Stomach (tissue), 9 donors: ENCODE measurements around the gene NPY. TPM values are rescaled to one million over a fixed set of nuclear protein-coding genes. Genes with fewer than 3 reads are reported as not detected.

Experiments used
- DNase-seq, 2 donors: peaks; one replicate each; pipeline versions ENCODE4 v3.0.0 to v3.0.0-alpha.2; 2013 to 2019
- H3K27ac ChIP-seq, 5 donors: fragments of 200-600 bp in 4 of 5; sonication (generic) in 4 of 5; one replicate each; pipeline ENCODE4 v1.5.1; 2013 to 2019; ENCODE audit warnings: mild to moderate bottlenecking in 1 of 5, moderate library complexity in 1 of 5
- H3K27me3 ChIP-seq, 3 donors: fragments of 200-600 bp; sonication (generic); one replicate each; pipeline ENCODE4 v1.5.1; 2017 to 2019; ENCODE audit warnings: mixed run types in 1 of 3
- H3K36me3 ChIP-seq, 4 donors: fragments of 200-600 bp; sonication (generic); 1 replicate in 3 of 4; 2 replicates in 1 of 4; pipeline ENCODE4 v1.5.1; 2016 to 2019
- H3K4me1 ChIP-seq, 4 donors: fragments of 200-600 bp; sonication (generic); one replicate each; pipeline ENCODE4 v1.5.1; 2016 to 2019
- H3K4me3 ChIP-seq, 4 donors: fragments of 200-600 bp; sonication (generic) in 3 of 4; one replicate each; pipeline ENCODE4 v1.5.1; 2016 to 2019; ENCODE audit warnings: mild to moderate bottlenecking in 1 of 4
- H3K9me3 ChIP-seq, 4 donors: fragments of 200-600 bp; sonication (generic); one replicate each; pipeline ENCODE4 v1.5.1; 2016 to 2019
- CTCF ChIP-seq, 7 experiments: fragments of 450-650 bp in 4 of 7; fragments of 200-600 bp in 3 of 7; sonication (generic) in 3 of 7; IDR thresholded peaks; one replicate each; pipeline ENCODE4 v1.5.1; 2016 to 2019; ENCODE audit warnings: antibody characterized with exemption in 7 of 7, control low read depth in 2 of 7, mild to moderate bottlenecking in 1 of 7
- EP300 ChIP-seq: sonication (generic); formaldehyde crosslinking; IDR thresholded peaks from one replicate; pipeline ENCODE4 v1.6.1; 2017; ENCODE audit warnings: antibody characterized with exemption
- POLR2A ChIP-seq, 4 donors: fragments of 450-650 bp; IDR thresholded peaks; one replicate each; pipeline ENCODE4 v1.6.1; 2016; ENCODE audit warnings: antibody characterized with exemption in 4 of 4, control low read depth in 2 of 4, mild to moderate bottlenecking in 1 of 4, moderate library complexity in 1 of 4
- POLR2AphosphoS5 ChIP-seq, 3 donors: sonication (generic); formaldehyde crosslinking; IDR thresholded peaks; one replicate each; pipeline ENCODE4 v1.6.1; 2016; ENCODE audit warnings: antibody characterized with exemption in 3 of 3
- WGBS, 5 donors: extraction: QIAGEN DNeasy Blood & Tissue Kit in 3 of 5; methylation state at CpG; one replicate each; pipeline versions ENCODE4 v1.1.5 to v1.1.7; 2013 to 2018; 5-methylcytosine and 5-hydroxymethylcytosine counted together
- intact Hi-C: fragments of 100-400 bp; cut with DNase I; formaldehyde crosslinking; loops from one replicate; pipeline ENCODE4 v1.15.1; 2023; ENCODE audit warnings: low total_unique reads
- polyA plus RNA-seq, 3 donors: library from polyadenylated mRNA; stranded (reverse); fragments of 200-250 nt; gene quantifications; one replicate each; pipeline ENCODE4 v1.2.3, GENCODE V29; 2013
- total RNA-seq, 5 donors: library from RNA; depleted of rRNA; stranded (reverse); fragments of >200 nt; gene quantifications; one replicate each; pipeline versions ENCODE4 v1.1.0 to v1.2.3, GENCODE V29; 2014 to 2016
- donor health status: healthy with polysubstance abuse.
- donor health status: Bipolar disorder and iron deficiency.
- donor health status: healthy.

NPY gene
- total and polyA plus RNA-seq, 8 donors: 2.6 to 19.2 (median 4.6) TPM; not detected in 4

GRCh38 chr7:24299192-24299591 is 15.2 kb downstream of the NPY start:
- DNase-seq: no peak
- no peaks in the 10 kb centered on the region for H3K4me1 ChIP-seq
- no peak overlapping the region for H3K4me3 ChIP-seq
- intact Hi-C loops: no loop called here
- H3K9me3 ChIP-seq: no peaks in the 10 kb centered on the region
- no peaks in the 10 kb centered on the region for H3K27me3 ChIP-seq
- TF ChIP-seq EP300: no peak
- no peak for TF ChIP-seq CTCF (IDR thresholded peaks at IDR 0.05)
- TF ChIP-seq POLR2AphosphoS5 (IDR thresholded peaks at IDR 0.05): no peak
- no peak for TF ChIP-seq POLR2A (IDR thresholded peaks at IDR 0.05)
- WGBS, 5 donors: 55 to 77% (median 66%) methylated on average over 4 of the region's 4 CpGs
- H3K36me3 ChIP-seq: no peaks in the 10 kb centered on the region
- no peak overlapping the region for H3K27ac ChIP-seq

GRCh38 chr7:24301703-24302102 is 17.7 kb downstream of the NPY start:
- Histone ChIP-seq H3K36me3 (no peaks in the 10 kb centered on the region), H3K9me3 (no peaks in the 10 kb centered on the region), H3K4me1 (no peaks in the 10 kb centered on the region), H3K4me3 (no peak overlapping the region), H3K27me3 (no peaks in the 10 kb centered on the region), H3K27ac (no peak overlapping the region)
- no peak for TF ChIP-seq POLR2A (IDR thresholded peaks at IDR 0.05)
- no peak for TF ChIP-seq EP300
- no peak for TF ChIP-seq CTCF (IDR thresholded peaks at IDR 0.05)
- no peak for TF ChIP-seq POLR2AphosphoS5 (IDR thresholded peaks at IDR 0.05)
- WGBS, 5 donors: 76 to 96% (median 89%) methylated on average over 2 of the region's 2 CpGs
- intact Hi-C loops: no loop called here
- DNase-seq: no peak

- Histone ChIP-seq H3K27me3 (no peaks in the 10 kb centered on the region), H3K4me3 (no peak overlapping the region), H3K4me1 (no peaks in the 10 kb centered on the region), H3K9me3 (no peaks in the 10 kb centered on the region), H3K27ac (no peak overlapping the region), H3K36me3 (no peaks in the 10 kb centered on the region)
- intact Hi-C loops: no loop called here
- whole genome bisulfite sequencing, 5 donors: 64 to 78% (median 75%) methylated on average over 5 of the region's 5 CpGs
- TF ChIP-seq POLR2A (IDR thresholded peaks at IDR 0.05): no peak
- TF ChIP-seq CTCF (IDR thresholded peaks at IDR 0.05): no peak
- TF ChIP-seq POLR2AphosphoS5 (IDR thresholded peaks at IDR 0.05): no peak
- TF ChIP-seq EP300: no peak
- DNase-seq: no peak
Observed at GRCh38 chr7:24304494-24305095, 20.6 kb downstream of the NPY start.

- no peaks in the 10 kb centered on the region for H3K9me3 ChIP-seq
- no peaks in the 10 kb centered on the region for H3K27me3 ChIP-seq
- H3K4me3 ChIP-seq: no peak overlapping the region
- no peak overlapping the region for H3K27ac ChIP-seq
- no peak for DNase-seq
- H3K36me3 ChIP-seq: no peaks in the 10 kb centered on the region
- intact Hi-C loops: no loop called here
- no peaks in the 10 kb centered on the region for H3K4me1 ChIP-seq
- WGBS, 5 donors: 28 to 44% (median 40%) methylated on average over 3 of the region's 3 CpGs
- TF ChIP-seq POLR2A (IDR thresholded peaks at IDR 0.05) (no peak), POLR2AphosphoS5 (IDR thresholded peaks at IDR 0.05) (no peak), EP300 (no peak), CTCF (IDR thresholded peaks at IDR 0.05) (no peak)
Observed at GRCh38 chr7:24307326-24307725, 23.3 kb downstream of the NPY start.
